ENCODE results near the gene HSCB.
"Not testable (repeated sequence)": the region's sequence is repeated elsewhere in the genome, so short reads cannot be mapped to it uniquely, and the experiment has no call there.

Gene HSCB

DNA sequence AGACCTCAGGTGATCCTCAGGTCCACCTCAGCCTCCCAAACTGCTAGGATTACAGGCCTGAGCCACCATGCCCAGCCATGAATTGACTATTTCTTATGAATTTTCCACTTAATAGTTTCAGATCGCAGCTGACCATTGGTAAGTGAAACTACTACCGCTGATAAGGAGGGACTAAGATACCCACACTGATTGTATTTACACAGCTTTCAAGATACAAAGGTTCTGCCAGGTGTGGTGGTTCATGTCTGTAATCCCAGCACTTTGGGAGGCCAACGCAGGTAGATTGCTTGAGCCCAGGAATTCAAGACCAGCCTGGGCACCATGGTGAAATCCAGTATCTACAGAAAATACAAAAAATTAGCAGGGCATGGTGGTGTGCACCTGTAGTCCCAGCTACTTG, 4.1 kb upstream of the HSCB start:
- in situ Hi-C loops (cut with MboI; ENCODE audit: low sequenced_read_pairs, unreplicated experiment): no loop called here
- TF ChIP-seq CTCF (IDR thresholded peaks at IDR 0.05; ENCODE audit: borderline replicate concordance, control extremely low read depth, extremely low read depth, insufficient read depth, missing control alignments): no peak

GRCh38 chr22:28738876-28739275, 3.0 kb upstream of the HSCB start:
- DNase-seq (ENCODE audit: low spot score); in situ Hi-C loops (cut with MboI; ENCODE audit: low sequenced_read_pairs, unreplicated experiment): not testable (repeated sequence)

More for the DNA sequence above, 4.1 kb upstream of the HSCB start:
- DNase-seq (ENCODE audit: low spot score): no peak

DNA sequence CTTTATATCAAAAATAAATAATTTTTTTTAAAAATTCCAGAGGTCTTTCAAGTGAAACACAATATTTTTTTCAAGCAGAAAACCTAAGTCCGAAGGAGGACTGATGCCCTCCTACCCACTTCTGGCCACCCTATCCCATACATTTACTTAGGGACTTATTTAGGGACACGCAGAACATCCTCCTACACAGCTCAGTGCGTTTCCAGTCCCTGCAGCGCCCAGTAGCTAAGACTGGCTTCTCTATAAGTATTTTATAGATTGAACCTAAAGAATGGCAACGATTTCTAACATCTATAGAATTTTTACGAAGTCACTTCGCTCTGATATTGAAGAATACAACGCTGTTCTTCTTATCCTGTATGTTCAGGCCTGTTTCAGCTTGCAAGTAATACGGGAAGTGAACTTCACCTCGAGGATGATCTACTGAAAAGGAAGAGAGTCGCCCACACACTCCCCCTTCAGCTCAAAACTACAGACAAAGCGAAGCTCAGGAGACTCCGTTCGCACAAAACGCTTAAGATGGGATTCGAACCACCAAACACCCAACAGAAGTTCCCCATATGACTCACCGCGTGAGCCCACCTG, 547 bp upstream of the HSCB start:
- no peak for TF ChIP-seq CTCF (IDR thresholded peaks at IDR 0.05; ENCODE audit: borderline replicate concordance, control extremely low read depth, extremely low read depth, insufficient read depth, missing control alignments)
- no peak for DNase-seq (ENCODE audit: low spot score)
- in situ Hi-C loops (cut with MboI; ENCODE audit: low sequenced_read_pairs, unreplicated experiment): no loop called here

GRCh38 chr22:28742562-28742962, 723 bp downstream of the HSCB start:
- in situ Hi-C loops (cut with MboI; ENCODE audit: low sequenced_read_pairs, unreplicated experiment): no loop called here
- TF ChIP-seq CTCF (IDR thresholded peaks at IDR 0.05; ENCODE audit: borderline replicate concordance, control extremely low read depth, extremely low read depth, insufficient read depth, missing control alignments): no peak
- no peak for DNase-seq (ENCODE audit: low spot score)

GRCh38 chr22:28743852-28744251, 2.0 kb downstream of the HSCB start:
- in situ Hi-C loops (cut with MboI; ENCODE audit: low sequenced_read_pairs, unreplicated experiment): no loop called here

GRCh38 chr22:28750471-28750881, 8.6 kb downstream of the HSCB start:
- DNase-seq (ENCODE audit: low spot score): no peak
- in situ Hi-C loops (cut with MboI; ENCODE audit: low sequenced_read_pairs, unreplicated experiment): no loop called here
- no peak for TF ChIP-seq CTCF (IDR thresholded peaks at IDR 0.05; ENCODE audit: borderline replicate concordance, control extremely low read depth, extremely low read depth, insufficient read depth, missing control alignments)

More at GRCh38 chr22:28743852-28744251, 2.0 kb downstream of the HSCB start:
- no peak for DNase-seq (ENCODE audit: low spot score)
- no peak for TF ChIP-seq CTCF (IDR thresholded peaks at IDR 0.05; ENCODE audit: borderline replicate concordance, control extremely low read depth, extremely low read depth, insufficient read depth, missing control alignments)

- in situ Hi-C loops (cut with MboI; ENCODE audit: low sequenced_read_pairs, unreplicated experiment); DNase-seq (ENCODE audit: low spot score): not testable (repeated sequence)
These were observed 12.7 kb downstream of the HSCB start for GRCh38 chr22:28754512-28754911.

Measured in GM13976 (cell line).